SK-N-SH treated with all-trans-retinoic acid at 6 μM for 48 hours (cell line): ENCODE measurements around the gene FTO.

ENCODE experiments used
- ATAC-seq: fragments of 200-7000 bp; cut with Tn5 transposase; 3 replicates; pipeline ENCODE4 v1.9.1; 2020; ENCODE audit warnings: mild to moderate bottlenecking, moderate library complexity
- ARNTL ChIP-seq: fragments of 450-650 bp; formaldehyde crosslinking; IDR thresholded peaks from 2 replicates; pipeline ENCODE4 v1.5.0; 2020; ENCODE audit warnings: low read depth, mild to moderate bottlenecking, moderate library complexity, borderline replicate concordance
- ESRRG ChIP-seq: fragments of 250-450 bp; sonication (Bioruptor Pico); IDR thresholded peaks from 2 replicates; pipeline ENCODE4 v1.6.1; 2021; ENCODE audit warnings: mild to moderate bottlenecking
- GLIS3 ChIP-seq: fragments of 250-450 bp; sonication (Bioruptor Pico); IDR thresholded peaks from 2 replicates; pipeline ENCODE4 v1.5.0; 2020; ENCODE audit warnings: mild to moderate bottlenecking, moderate library complexity
- ISL1 ChIP-seq: fragments of 250-450 bp; sonication (Bioruptor Pico); IDR thresholded peaks from 2 replicates; pipeline ENCODE4 v2.1.2; 2022; ENCODE audit warnings: mild to moderate bottlenecking, moderate library complexity
- OSR1 ChIP-seq: fragments of 250-450 bp; sonication (Bioruptor Pico); IDR thresholded peaks from 2 replicates; pipeline ENCODE4 v1.8.0; 2022; ENCODE audit warnings: moderate library complexity, mild to moderate bottlenecking, inconsistent platforms
- PPARA ChIP-seq: fragments of 250-450 bp; sonication (Bioruptor Pico); IDR thresholded peaks from 2 replicates; pipeline ENCODE4 v1.5.0; 2020; ENCODE audit warnings: mild to moderate bottlenecking, borderline replicate concordance
- RARB ChIP-seq: fragments of 250-450 bp; sonication (Bioruptor Pico); IDR thresholded peaks from 2 replicates; pipeline ENCODE4 v1.8.0; 2021; ENCODE audit warnings: mild to moderate bottlenecking, moderate library complexity
- SNAI2 ChIP-seq: fragments of 250-450 bp; sonication (Bioruptor Pico); IDR thresholded peaks from 2 replicates; pipeline ENCODE4 v1.5.0; 2020; ENCODE audit warnings: mild to moderate bottlenecking, moderate library complexity
- TCF4 ChIP-seq: fragments of 250-450 bp; sonication (Bioruptor Pico); IDR thresholded peaks from 2 replicates; pipeline ENCODE4 v1.8.0; 2021; ENCODE audit warnings: mild to moderate bottlenecking, moderate library complexity, borderline replicate concordance
- TOX ChIP-seq: fragments of 250-450 bp; sonication (Bioruptor Pico); IDR thresholded peaks from 2 replicates; pipeline ENCODE4 v1.8.0; 2021; ENCODE audit warnings: mild to moderate bottlenecking, moderate library complexity, borderline replicate concordance
- ZC3H10 ChIP-seq: fragments of 250-450 bp; sonication (Bioruptor Pico); IDR thresholded peaks from 2 replicates; pipeline ENCODE4 v1.5.1; 2021; ENCODE audit warnings: mild to moderate bottlenecking, moderate library complexity
- ZFP3 ChIP-seq: fragments of 250-450 bp; sonication (Bioruptor Pico); IDR thresholded peaks from 2 replicates; pipeline ENCODE4 v1.5.0; 2020; ENCODE audit warnings: mild to moderate bottlenecking, moderate library complexity
- ZFP30 ChIP-seq: fragments of 450-650 bp; formaldehyde crosslinking; IDR thresholded peaks from 2 replicates; pipeline ENCODE4 v1.5.0; 2022; ENCODE audit warnings: mild to moderate bottlenecking, moderate library complexity
- ZNF565 ChIP-seq: fragments of 450-650 bp; formaldehyde crosslinking; conservative IDR thresholded peaks from 2 replicates; pipeline ENCODE4 v1.5.0; 2020; ENCODE audit warnings: low read depth, mild to moderate bottlenecking, moderate library complexity
- ZNF70 ChIP-seq: fragments of 450-650 bp; formaldehyde crosslinking; IDR thresholded peaks from 2 replicates; pipeline ENCODE4 v1.5.0; 2020; ENCODE audit warnings: mild to moderate bottlenecking, moderate library complexity
- TF ChIP-seq, protein P1 (sequence below): fragments of 250-450 bp; sonication (Bioruptor Pico); IDR thresholded peaks from 2 replicates; pipeline ENCODE4 v1.5.0; 2020; ENCODE audit warnings: mild to moderate bottlenecking, moderate library complexity
- TF ChIP-seq, protein P2 (sequence below): fragments of 250-450 bp; sonication (Bioruptor Pico); IDR thresholded peaks from 2 replicates; pipeline ENCODE4 v1.5.1; 2020; ENCODE audit warnings: low read depth, mild to moderate bottlenecking, moderate library complexity
- TF ChIP-seq, protein P3 (sequence below): fragments of 250-450 bp; sonication (Bioruptor Pico); IDR thresholded peaks from 2 replicates; pipeline ENCODE4 v1.5.1; 2021; ENCODE audit warnings: mild to moderate bottlenecking, moderate library complexity
- TF ChIP-seq, protein P4 (sequence below): fragments of 250-450 bp; sonication (Bioruptor Pico); IDR thresholded peaks from 2 replicates; pipeline ENCODE4 v1.8.0; 2020; ENCODE audit warnings: mild to moderate bottlenecking, moderate library complexity, borderline replicate concordance

FTO gene

GRCh38 chr16:53664724-53665345 lies 39.1 kb upstream of the FTO start (continued):
- TF ChIP-seq, protein P1, sequence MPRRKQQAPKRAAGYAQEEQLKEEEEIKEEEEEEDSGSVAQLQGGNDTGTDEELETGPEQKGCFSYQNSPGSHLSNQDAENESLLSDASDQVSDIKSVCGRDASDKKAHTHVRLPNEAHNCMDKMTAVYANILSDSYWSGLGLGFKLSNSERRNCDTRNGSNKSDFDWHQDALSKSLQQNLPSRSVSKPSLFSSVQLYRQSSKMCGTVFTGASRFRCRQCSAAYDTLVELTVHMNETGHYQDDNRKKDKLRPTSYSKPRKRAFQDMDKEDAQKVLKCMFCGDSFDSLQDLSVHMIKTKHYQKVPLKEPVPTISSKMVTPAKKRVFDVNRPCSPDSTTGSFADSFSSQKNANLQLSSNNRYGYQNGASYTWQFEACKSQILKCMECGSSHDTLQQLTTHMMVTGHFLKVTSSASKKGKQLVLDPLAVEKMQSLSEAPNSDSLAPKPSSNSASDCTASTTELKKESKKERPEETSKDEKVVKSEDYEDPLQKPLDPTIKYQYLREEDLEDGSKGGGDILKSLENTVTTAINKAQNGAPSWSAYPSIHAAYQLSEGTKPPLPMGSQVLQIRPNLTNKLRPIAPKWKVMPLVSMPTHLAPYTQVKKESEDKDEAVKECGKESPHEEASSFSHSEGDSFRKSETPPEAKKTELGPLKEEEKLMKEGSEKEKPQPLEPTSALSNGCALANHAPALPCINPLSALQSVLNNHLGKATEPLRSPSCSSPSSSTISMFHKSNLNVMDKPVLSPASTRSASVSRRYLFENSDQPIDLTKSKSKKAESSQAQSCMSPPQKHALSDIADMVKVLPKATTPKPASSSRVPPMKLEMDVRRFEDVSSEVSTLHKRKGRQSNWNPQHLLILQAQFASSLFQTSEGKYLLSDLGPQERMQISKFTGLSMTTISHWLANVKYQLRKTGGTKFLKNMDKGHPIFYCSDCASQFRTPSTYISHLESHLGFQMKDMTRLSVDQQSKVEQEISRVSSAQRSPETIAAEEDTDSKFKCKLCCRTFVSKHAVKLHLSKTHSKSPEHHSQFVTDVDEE (CRISPR knock-in tag) = no peak
- TF ChIP-seq, protein P2, sequence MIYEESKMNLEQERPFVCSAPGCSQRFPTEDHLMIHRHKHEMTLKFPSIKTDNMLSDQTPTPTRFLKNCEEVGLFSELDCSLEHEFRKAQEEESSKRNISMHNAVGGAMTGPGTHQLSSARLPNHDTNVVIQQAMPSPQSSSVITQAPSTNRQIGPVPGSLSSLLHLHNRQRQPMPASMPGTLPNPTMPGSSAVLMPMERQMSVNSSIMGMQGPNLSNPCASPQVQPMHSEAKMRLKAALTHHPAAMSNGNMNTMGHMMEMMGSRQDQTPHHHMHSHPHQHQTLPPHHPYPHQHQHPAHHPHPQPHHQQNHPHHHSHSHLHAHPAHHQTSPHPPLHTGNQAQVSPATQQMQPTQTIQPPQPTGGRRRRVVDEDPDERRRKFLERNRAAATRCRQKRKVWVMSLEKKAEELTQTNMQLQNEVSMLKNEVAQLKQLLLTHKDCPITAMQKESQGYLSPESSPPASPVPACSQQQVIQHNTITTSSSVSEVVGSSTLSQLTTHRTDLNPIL (CRISPR knock-in tag) = no peak
- no peak for TF ChIP-seq ZFP3
- TF ChIP-seq RARB (CRISPR knock-in tag) = no peak
- no peak for TF ChIP-seq GLIS3 (CRISPR knock-in tag)
- no peak for TF ChIP-seq ZNF565 (CRISPR knock-in tag)
- no peak for TF ChIP-seq PPARA
- TF ChIP-seq TOX (CRISPR knock-in tag) = no peak
- no peak for TF ChIP-seq SNAI2
- TF ChIP-seq ZNF70 = no peak

- TF ChIP-seq TCF4 (no peak), ZFP30 (no peak), TOX (CRISPR knock-in tag) (no peak), ZFP3 (no peak), ZNF70 (no peak), ZC3H10 (CRISPR knock-in tag) (no peak), OSR1 (CRISPR knock-in tag) (no peak), PPARA (no peak), SNAI2 (no peak), ESRRG (CRISPR knock-in tag) (no peak), ARNTL (CRISPR knock-in tag) (no peak), ISL1 (CRISPR knock-in tag) (no peak)
- TF ChIP-seq, protein P2 (CRISPR knock-in tag) = no peak
- TF ChIP-seq, protein P3, sequence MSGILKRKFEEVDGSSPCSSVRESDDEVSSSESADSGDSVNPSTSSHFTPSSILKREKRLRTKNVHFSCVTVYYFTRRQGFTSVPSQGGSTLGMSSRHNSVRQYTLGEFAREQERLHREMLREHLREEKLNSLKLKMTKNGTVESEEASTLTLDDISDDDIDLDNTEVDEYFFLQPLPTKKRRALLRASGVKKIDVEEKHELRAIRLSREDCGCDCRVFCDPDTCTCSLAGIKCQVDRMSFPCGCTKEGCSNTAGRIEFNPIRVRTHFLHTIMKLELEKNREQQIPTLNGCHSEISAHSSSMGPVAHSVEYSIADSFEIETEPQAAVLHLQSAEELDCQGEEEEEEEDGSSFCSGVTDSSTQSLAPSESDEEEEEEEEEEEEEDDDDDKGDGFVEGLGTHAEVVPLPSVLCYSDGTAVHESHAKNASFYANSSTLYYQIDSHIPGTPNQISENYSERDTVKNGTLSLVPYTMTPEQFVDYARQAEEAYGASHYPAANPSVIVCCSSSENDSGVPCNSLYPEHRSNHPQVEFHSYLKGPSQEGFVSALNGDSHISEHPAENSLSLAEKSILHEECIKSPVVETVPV (CRISPR knock-in tag) = no peak
- TF ChIP-seq, protein P4, sequence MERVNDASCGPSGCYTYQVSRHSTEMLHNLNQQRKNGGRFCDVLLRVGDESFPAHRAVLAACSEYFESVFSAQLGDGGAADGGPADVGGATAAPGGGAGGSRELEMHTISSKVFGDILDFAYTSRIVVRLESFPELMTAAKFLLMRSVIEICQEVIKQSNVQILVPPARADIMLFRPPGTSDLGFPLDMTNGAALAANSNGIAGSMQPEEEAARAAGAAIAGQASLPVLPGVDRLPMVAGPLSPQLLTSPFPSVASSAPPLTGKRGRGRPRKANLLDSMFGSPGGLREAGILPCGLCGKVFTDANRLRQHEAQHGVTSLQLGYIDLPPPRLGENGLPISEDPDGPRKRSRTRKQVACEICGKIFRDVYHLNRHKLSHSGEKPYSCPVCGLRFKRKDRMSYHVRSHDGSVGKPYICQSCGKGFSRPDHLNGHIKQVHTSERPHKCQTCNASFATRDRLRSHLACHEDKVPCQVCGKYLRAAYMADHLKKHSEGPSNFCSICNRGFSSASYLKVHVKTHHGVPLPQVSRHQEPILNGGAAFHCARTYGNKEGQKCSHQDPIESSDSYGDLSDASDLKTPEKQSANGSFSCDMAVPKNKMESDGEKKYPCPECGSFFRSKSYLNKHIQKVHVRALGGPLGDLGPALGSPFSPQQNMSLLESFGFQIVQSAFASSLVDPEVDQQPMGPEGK (CRISPR knock-in tag) = no peak
- TF ChIP-seq, protein P1 (CRISPR knock-in tag) = no peak
- ATAC-seq = no peak
Observed at GRCh38 chr16:53666786-53667415, 37.1 kb upstream of the FTO start.
